ENCODE results near the gene MARK3.

The MARK3 gene

DNA sequence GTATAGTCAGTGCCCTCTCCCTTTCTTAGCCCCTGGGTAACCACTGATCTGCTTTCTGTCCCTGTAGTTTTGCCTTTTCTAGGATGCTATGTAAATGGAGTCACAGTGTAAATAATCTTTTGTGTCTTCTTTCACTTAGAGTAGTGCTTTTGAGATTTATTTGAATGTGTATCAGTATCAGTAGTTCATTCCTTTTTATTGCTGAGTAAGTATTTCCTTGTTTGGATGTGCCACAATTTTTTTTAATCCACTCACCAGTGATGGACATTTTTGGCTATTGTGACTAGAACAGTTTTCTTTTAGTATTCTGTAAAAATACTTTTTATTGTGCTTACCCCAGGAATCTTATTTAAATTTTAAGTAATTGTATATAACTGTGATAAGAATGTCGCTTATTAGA, 3.4 kb downstream of the MARK3 start:
- H3K4me3 ChIP-seq (ENCODE audit: low read depth, low read length) = no peak overlapping the region
- H3K9ac ChIP-seq (ENCODE audit: low read depth, low read length) = no peak overlapping the region
- H3K27me3 ChIP-seq (ENCODE audit: control insufficient read depth, insufficient read depth, low read length) = peaks cover 8% of the 10 kb centered on the region
- H3K9me3 ChIP-seq (ENCODE audit: control insufficient read depth, insufficient read depth, low read length) = no peaks in the 10 kb centered on the region
- H3K36me3 ChIP-seq (ENCODE audit: control insufficient read depth, insufficient read depth, low read length) = no peaks in the 10 kb centered on the region
- no peaks in the 10 kb centered on the region for H3K4me1 ChIP-seq (ENCODE audit: control insufficient read depth, insufficient read depth, low read length)

GRCh38 chr14:103390605-103391004, 5.4 kb downstream of the MARK3 start:
- H3K27me3 ChIP-seq (ENCODE audit: control insufficient read depth, insufficient read depth, low read length) = no peaks in the 10 kb centered on the region
- H3K36me3 ChIP-seq (ENCODE audit: control insufficient read depth, insufficient read depth, low read length) = no peaks in the 10 kb centered on the region
- no peaks in the 10 kb centered on the region for H3K9me3 ChIP-seq (ENCODE audit: control insufficient read depth, insufficient read depth, low read length)
- H3K9ac ChIP-seq (ENCODE audit: low read depth, low read length) = no peak overlapping the region
- no peak overlapping the region for H3K4me3 ChIP-seq (ENCODE audit: low read depth, low read length)
- no peaks in the 10 kb centered on the region for H3K4me1 ChIP-seq (ENCODE audit: control insufficient read depth, insufficient read depth, low read length)

GRCh38 chr14:103391048-103391447, 5.8 kb downstream of the MARK3 start:
- Histone ChIP-seq H3K9me3 (ENCODE audit: control insufficient read depth, insufficient read depth, low read length) (no peaks in the 10 kb centered on the region), H3K4me1 (ENCODE audit: control insufficient read depth, insufficient read depth, low read length) (no peaks in the 10 kb centered on the region), H3K36me3 (ENCODE audit: control insufficient read depth, insufficient read depth, low read length) (no peaks in the 10 kb centered on the region), H3K4me3 (ENCODE audit: low read depth, low read length) (no peak overlapping the region), H3K9ac (ENCODE audit: low read depth, low read length) (no peak overlapping the region), H3K27me3 (ENCODE audit: control insufficient read depth, insufficient read depth, low read length) (no peaks in the 10 kb centered on the region)

GRCh38 chr14:103392106-103392505, 6.9 kb downstream of the MARK3 start:
- H3K36me3 ChIP-seq (ENCODE audit: control insufficient read depth, insufficient read depth, low read length) = no peaks in the 10 kb centered on the region
- no peak overlapping the region for H3K4me3 ChIP-seq (ENCODE audit: low read depth, low read length)
- no peaks in the 10 kb centered on the region for H3K9me3 ChIP-seq (ENCODE audit: control insufficient read depth, insufficient read depth, low read length)
- H3K9ac ChIP-seq (ENCODE audit: low read depth, low read length) = no peak overlapping the region
- H3K4me1 ChIP-seq (ENCODE audit: control insufficient read depth, insufficient read depth, low read length) = no peaks in the 10 kb centered on the region
- H3K27me3 ChIP-seq (ENCODE audit: control insufficient read depth, insufficient read depth, low read length) = no peaks in the 10 kb centered on the region

GRCh38 chr14:103392572-103392971, 7.4 kb downstream of the MARK3 start:
- Histone ChIP-seq H3K9ac (ENCODE audit: low read depth, low read length) (no peak overlapping the region), H3K9me3 (ENCODE audit: control insufficient read depth, insufficient read depth, low read length) (no peaks in the 10 kb centered on the region), H3K36me3 (ENCODE audit: control insufficient read depth, insufficient read depth, low read length) (no peaks in the 10 kb centered on the region), H3K4me1 (ENCODE audit: control insufficient read depth, insufficient read depth, low read length) (no peaks in the 10 kb centered on the region), H3K27me3 (ENCODE audit: control insufficient read depth, insufficient read depth, low read length) (no peaks in the 10 kb centered on the region), H3K4me3 (ENCODE audit: low read depth, low read length) (no peak overlapping the region)

GRCh38 chr14:103393070-103393469, 7.9 kb downstream of the MARK3 start:
- Histone ChIP-seq H3K9ac (ENCODE audit: low read depth, low read length) (no peak overlapping the region), H3K9me3 (ENCODE audit: control insufficient read depth, insufficient read depth, low read length) (no peaks in the 10 kb centered on the region), H3K4me1 (ENCODE audit: control insufficient read depth, insufficient read depth, low read length) (no peaks in the 10 kb centered on the region), H3K36me3 (ENCODE audit: control insufficient read depth, insufficient read depth, low read length) (no peaks in the 10 kb centered on the region), H3K27me3 (ENCODE audit: control insufficient read depth, insufficient read depth, low read length) (no peaks in the 10 kb centered on the region), H3K4me3 (ENCODE audit: low read depth, low read length) (no peak overlapping the region)

DNA sequence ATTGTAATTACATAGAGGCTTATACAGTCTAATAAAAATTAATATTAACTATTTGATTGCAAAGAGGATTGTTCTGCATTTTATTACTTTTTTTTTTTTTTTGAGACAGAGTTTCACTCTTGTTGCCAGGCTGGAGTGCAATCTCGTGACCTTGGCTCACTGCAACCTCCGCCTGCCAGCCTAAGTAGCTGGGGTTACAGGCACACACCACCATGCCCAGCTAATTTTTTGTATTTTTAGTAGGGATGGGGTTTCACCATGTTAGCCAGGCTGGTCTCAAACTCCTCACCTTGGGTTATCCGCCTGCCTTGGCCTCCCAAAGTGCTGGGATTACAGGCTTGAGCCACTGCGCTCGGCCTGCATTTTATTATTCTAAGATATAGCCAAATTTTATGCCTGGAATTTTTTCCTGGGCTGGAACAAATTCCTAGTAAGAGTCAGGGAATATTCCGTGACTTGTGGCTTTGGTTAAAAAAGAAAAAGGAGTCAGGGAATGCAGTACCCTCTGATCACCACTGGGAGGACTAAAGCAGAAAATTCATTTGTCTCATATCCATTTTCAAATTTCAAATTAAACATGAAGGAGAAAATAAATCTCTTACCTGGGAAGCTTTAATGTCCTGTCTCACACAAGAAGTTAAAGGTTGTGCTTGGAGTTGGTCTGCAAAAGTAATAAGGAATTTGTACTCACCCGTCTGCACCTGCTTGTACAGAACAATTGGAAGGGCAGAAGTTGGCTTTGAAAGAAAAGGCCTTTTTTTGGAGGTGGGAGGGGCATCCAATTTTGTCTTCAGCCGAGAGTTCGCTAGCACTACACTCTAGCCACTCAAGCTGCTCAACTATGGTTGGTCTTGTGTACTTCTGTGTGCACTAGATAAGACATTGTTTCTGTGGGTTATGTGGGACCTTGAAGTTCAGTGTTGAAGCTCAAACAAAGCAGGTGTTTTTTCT, 8.7 kb downstream of the MARK3 start:
- Histone ChIP-seq H3K36me3 (ENCODE audit: control insufficient read depth, insufficient read depth, low read length) (no peaks in the 10 kb centered on the region), H3K27me3 (ENCODE audit: control insufficient read depth, insufficient read depth, low read length) (no peaks in the 10 kb centered on the region), H3K4me3 (ENCODE audit: low read depth, low read length) (no peak overlapping the region), H3K4me1 (ENCODE audit: control insufficient read depth, insufficient read depth, low read length) (peaks cover 3% of the 10 kb centered on the region), H3K9me3 (ENCODE audit: control insufficient read depth, insufficient read depth, low read length) (no peaks in the 10 kb centered on the region), H3K9ac (ENCODE audit: low read depth, low read length) (no peak overlapping the region)

GRCh38 chr14:103395244-103395643, 10.0 kb downstream of the MARK3 start:
- Histone ChIP-seq H3K4me3 (ENCODE audit: low read depth, low read length) (no peak overlapping the region), H3K27me3 (ENCODE audit: control insufficient read depth, insufficient read depth, low read length) (no peaks in the 10 kb centered on the region), H3K9me3 (ENCODE audit: control insufficient read depth, insufficient read depth, low read length) (no peaks in the 10 kb centered on the region), H3K9ac (ENCODE audit: low read depth, low read length) (no peak overlapping the region), H3K4me1 (ENCODE audit: control insufficient read depth, insufficient read depth, low read length) (peaks cover 3% of the 10 kb centered on the region), H3K36me3 (ENCODE audit: control insufficient read depth, insufficient read depth, low read length) (no peaks in the 10 kb centered on the region)

GRCh38 chr14:103396463-103396862, 11.2 kb downstream of the MARK3 start:
- H3K36me3 ChIP-seq (ENCODE audit: control insufficient read depth, insufficient read depth, low read length) = no peaks in the 10 kb centered on the region
- H3K9me3 ChIP-seq (ENCODE audit: control insufficient read depth, insufficient read depth, low read length) = no peaks in the 10 kb centered on the region
- H3K27me3 ChIP-seq (ENCODE audit: control insufficient read depth, insufficient read depth, low read length) = no peaks in the 10 kb centered on the region
- H3K4me1 ChIP-seq (ENCODE audit: control insufficient read depth, insufficient read depth, low read length) = peaks cover 9% of the 10 kb centered on the region
- H3K9ac ChIP-seq (ENCODE audit: low read depth, low read length) = no peak overlapping the region
- H3K4me3 ChIP-seq (ENCODE audit: low read depth, low read length) = no peak overlapping the region

- no peaks in the 10 kb centered on the region for H3K27me3 ChIP-seq (ENCODE audit: control insufficient read depth, insufficient read depth, low read length)
- peaks cover 17% of the 10 kb centered on the region for H3K4me1 ChIP-seq (ENCODE audit: control insufficient read depth, insufficient read depth, low read length)
- H3K9ac ChIP-seq (ENCODE audit: low read depth, low read length) = no peak overlapping the region
- H3K9me3 ChIP-seq (ENCODE audit: control insufficient read depth, insufficient read depth, low read length) = no peaks in the 10 kb centered on the region
- H3K4me3 ChIP-seq (ENCODE audit: low read depth, low read length) = no peak overlapping the region
- H3K36me3 ChIP-seq (ENCODE audit: control insufficient read depth, insufficient read depth, low read length) = no peaks in the 10 kb centered on the region
These were observed 13.4 kb downstream of the MARK3 start for GRCh38 chr14:103398427-103399195.

- Histone ChIP-seq H3K27me3 (ENCODE audit: control insufficient read depth, insufficient read depth, low read length) (no peaks in the 10 kb centered on the region), H3K36me3 (ENCODE audit: control insufficient read depth, insufficient read depth, low read length) (no peaks in the 10 kb centered on the region), H3K9ac (ENCODE audit: low read depth, low read length) (no peak overlapping the region), H3K4me3 (ENCODE audit: low read depth, low read length) (no peak overlapping the region), H3K4me1 (ENCODE audit: control insufficient read depth, insufficient read depth, low read length) (peaks cover 17% of the 10 kb centered on the region), H3K9me3 (ENCODE audit: control insufficient read depth, insufficient read depth, low read length) (no peaks in the 10 kb centered on the region)
These were observed 15.3 kb downstream of the MARK3 start for GRCh38 chr14:103400537-103400936.
